Activated CD8-positive, alpha-beta memory T cell treated with anti-CD3 and anti-CD28 coated beads for 4 hours (primary cell): ENCODE data around the gene FBXO45.
"Not testable (repeated sequence)": the region's sequence is repeated elsewhere in the genome, so short reads cannot be mapped to it uniquely, and the experiment has no call there.

Experiments used
- DNase-seq, 2 donors: peaks; one replicate each; pipeline ENCODE4 v3.0.0-alpha.2; 2020; ENCODE audit warnings: low read depth in 2 of 2

FBXO45 gene, protein sequence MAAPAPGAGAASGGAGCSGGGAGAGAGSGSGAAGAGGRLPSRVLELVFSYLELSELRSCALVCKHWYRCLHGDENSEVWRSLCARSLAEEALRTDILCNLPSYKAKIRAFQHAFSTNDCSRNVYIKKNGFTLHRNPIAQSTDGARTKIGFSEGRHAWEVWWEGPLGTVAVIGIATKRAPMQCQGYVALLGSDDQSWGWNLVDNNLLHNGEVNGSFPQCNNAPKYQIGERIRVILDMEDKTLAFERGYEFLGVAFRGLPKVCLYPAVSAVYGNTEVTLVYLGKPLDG

DNA sequence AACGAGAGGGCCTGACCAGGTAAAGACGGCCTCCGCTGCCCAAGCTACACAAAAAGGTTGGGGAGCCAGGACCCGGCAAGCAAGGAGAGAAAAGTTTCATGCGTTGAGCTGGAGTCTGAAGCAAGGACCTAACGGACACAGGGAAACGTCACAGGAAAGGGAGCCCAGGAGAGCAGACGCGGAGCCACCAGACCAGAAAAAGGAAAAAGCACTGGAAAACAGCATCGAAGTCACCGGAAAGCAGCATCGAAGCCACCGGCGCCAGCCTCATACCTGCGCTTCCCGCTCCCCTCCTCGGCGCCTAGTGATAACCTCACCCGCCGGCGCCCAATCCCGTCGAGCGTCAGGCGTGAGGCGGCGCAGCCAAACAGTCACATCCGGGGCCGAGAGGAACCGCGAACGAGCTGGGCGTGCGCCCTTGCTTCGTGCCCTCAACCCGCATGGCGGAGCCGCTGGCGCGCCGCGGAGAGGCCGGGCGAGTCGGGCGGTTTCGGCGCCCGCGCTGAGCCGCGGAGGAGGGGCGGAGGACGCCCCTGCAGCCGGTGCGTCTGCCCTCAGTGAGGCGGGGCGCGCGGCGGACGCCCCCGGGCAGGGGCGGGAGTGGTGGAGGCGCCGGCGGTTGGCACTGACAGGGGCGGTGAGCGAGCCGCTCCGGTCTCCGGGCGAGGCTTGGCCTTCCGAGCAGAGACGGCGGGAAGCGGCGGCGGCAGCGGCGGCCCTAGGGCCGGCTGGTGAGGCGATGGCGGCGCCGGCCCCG is at the start of gene FBXO45, which contains the start of gene WDR53:
FBXO45 (plus strand) TSS at position 415 of the 757 bp plus-strand sequence; CDS start at position 740, 325 bp downstream.
WDR53 (minus strand) TSS at position 309 of the 757 bp plus-strand sequence. CDS start 7,079 bp downstream, outside the sequence.
- DNase-seq: peak; percentile 90 to 92

DNA sequence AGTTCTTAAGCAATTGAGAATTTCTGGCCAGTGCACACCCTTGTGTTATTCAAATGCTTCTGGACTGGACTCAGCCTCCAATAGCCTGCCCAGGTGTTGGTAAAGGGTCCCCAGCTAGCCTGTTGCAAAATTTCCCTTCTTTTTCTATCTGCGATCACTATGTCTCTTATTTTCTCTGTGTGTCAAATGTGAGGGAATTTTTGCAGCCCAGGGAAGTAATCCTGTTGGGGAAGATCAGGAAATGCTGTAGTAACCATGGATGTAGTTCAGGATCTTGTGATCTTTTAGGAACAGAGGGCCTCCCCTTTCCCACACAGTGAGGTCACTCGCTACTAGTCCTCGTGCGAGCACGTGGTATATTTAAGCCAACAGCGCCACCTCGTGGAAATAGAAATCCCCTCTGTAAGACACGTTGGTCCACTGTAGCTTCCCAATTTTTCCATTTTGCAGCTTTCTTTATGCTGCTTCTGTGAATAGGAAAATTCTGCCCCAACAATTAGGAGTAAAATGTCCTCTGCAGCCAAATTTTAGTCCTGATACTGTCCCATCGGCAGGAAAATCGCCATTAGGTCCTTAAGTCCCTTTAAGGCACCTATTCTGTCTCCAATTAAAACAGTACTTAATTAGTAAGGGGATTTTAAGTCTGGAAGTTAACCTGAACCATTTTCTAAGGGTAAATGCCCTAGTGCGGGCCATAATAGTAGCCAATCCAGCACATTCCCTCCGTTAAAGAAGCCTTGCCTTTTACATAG is 49.3 kb upstream of the FBXO45 start:
- DNase-seq: peak in 1 of 2 donors; percentile 28

GRCh38 chr3:196519718-196520082 is 48.8 kb upstream of the FBXO45 start:
- no peak for DNase-seq

DNA sequence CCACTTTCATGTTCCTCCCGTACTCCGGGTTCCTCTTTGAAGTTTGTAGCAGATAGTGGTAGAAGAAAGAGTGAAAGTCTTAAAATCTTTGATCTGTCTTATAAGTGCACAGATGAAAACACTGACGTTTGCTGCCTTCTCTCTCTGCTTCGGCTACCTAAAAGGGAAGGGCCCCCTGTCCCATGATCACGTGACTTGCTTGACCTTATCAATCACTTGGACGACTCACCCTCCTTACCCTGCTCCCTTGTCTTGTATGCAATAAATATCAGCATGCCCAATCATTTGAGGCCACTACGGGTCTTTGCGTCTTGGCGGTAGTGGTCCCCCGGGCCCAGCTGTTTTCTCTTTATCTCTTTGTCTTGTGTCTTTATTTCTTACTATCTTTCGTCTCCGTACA is 47.2 kb upstream of the FBXO45 start:
- not testable (repeated sequence) for DNase-seq

DNA sequence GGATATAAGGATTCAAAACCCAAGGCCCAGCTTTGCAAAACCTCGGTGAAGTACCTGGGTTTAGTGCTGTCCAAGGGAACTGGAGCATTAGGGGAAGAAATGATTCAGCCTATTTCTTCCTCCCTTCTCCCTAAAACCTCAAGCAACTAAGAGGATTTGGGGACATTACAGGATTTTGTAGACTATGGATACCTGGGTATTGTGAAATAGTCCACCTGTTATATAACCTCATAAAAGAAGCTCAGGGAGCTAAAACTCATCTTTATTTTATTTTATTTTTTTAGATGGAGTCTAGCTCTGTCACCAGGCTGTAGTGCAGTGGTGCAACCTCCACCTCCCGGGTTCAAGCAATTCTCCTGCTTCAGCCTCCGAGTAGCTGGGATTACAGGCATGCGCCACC is 44.6 kb upstream of the FBXO45 start:
- DNase-seq: no peak

DNA sequence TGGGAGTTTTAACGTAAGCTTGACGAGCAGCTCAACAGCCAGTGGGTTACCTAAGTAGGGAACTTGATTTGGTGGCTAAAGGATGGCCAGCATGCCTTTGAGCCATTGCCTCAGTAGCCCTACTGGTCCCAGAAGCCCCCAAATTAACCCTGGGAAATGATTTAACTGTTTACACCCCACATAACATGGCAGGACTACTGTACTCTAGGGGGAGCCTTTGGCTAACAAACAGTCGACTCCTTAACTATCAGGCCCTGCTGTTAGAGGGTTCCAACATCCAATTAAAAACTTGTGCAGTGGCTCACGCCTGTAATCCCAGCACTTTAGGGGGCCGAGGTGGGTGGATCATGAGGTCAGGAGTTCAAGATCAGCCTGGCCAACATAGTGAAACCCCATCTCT is 43.9 kb upstream of the FBXO45 start:
- no peak for DNase-seq

DNA sequence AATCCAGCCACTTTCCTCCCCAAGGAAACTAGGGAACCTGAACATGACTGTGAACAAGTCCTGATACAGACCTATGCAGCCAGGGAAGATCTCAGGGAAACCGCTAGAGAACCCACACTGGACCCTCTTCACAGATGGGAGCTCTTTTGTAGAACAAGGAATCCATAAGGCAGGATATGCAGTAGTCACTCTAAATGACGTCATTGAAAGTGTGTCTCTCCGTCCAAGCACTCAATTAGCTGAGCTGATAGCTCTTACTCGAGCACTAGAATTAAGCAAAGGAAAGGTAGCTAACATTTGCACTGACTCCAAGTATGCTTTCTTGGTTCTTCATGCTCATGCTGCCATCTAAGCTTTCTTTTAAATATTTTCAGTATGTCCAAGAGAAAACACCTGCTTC is 43.3 kb upstream of the FBXO45 start:
- no peak for DNase-seq

DNA sequence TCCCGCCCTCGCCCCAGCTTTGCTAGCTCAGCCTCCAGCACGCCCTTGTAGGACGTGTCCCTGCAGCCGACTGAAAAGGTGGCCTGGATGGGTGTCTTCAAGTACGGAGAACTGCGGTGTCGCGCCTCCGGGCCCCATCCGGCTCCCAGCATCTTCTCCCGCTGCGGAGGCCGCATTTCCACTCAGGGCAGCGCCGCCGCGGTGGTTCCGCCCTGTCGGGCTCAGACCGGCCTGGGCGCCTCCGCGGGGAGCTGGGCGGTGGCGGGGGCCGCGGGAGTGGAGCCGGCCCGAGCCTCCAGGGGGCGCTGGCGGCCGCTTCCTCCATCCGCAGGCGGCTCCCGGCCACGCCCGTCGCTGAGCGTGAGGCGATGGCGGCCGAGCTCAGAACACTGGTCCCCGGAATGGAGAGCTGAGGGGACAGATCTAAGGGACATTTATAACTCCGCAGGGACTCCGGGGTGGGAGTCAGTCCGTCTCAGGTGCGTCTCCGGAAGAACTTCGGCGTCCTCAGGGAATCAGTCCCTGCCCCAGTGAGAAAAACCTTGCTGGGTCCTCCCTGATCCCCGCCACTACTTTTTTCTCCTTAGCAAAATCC is 39.7 kb upstream of the FBXO45 start:
- DNase-seq: peak; percentile 48 to 56

GRCh38 chr3:196531418-196531817 is 37.0 kb upstream of the FBXO45 start:
- no peak for DNase-seq

DNA sequence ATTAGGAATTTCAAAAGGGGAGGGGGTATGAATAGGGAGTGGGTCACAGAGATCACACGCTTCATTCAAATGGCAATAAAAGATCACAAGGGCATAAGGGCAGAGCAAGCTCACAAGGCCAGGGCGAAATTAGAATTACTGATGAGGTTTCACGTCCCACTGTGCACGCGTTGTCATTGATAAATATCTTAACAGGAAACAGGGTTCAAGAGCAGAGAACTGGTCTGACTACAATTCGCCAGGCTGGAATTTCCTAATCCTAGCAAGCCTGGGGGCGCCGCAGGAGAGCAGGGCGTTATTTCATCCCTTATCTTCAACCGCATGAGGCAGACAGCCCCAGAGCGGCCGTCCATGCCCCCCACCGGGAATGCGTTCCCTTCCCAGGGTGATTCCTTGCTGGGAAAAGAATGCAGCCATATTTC is 35.2 kb upstream of the FBXO45 start:
- no peak for DNase-seq

DNA sequence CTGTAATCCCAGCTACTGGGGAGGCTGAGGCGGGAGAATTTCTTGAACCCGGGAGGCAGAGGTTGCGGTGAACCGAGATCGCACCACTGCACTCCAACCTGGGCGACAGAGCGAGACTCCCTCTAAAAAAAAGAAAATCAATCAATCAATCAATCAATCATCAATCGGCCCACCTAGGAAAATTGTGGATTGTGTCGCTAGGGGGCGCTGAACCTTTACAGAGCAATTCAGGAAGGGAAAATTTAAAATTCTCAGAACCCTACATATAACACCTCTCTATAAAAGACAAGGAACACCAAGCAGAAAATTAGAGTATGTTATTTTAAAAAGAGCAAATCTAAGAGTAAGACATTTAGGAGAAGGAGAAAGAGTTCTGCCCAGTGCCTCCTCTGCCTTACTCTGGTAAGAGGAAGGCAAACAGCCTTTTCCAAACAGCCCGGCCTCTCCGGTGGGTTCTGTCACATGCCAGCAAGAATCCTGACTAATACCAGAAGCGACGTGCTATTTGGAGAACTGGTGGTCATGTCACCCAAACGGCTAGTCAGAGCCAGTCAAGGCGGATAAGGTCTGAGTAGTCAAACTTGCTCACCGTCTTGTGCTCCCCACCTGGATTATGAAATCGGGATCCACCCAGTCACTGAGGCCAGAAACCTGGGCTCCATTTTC is 31.0 kb upstream of the FBXO45 start:
- peak; percentile 29 to 33 for DNase-seq

DNA sequence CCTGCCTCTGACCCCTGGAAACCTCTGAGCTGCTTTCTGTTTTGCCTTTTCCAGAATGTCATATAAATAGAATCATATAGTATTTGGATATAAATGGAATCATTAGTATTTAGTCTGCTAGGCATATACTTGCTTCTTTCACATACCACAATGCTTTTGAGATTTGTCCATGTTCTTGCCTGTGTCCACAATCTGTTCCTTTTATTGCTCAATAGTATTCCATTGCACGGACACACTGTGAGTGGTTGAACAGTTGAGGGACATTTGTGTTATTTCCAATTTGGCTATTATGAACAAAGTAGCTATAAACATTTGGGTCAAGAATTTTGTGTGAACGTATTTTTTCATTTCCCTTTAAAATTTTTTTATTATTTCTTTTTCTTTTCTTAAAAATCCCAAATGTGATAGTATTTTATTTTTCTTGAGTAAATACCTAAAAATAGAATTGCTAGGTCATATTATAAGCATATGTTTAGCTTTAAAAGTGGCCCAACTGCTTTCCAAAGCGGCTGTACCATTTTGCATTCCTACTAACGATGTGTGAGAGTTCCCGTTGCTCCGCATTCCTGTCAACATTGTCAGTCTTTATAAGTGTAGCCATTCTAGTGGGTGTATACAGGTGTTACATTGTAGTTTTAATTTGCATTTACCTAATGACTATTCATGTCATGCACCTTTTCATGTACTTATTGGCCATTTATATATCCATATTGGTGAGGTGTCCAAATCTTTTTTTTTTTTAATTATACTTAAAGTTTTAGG is 26.6 kb upstream of the FBXO45 start:
- no peak for DNase-seq

GRCh38 chr3:196544491-196544992 is 23.9 kb upstream of the FBXO45 start:
- no peak for DNase-seq

GRCh38 chr3:196546537-196546936 is 21.9 kb upstream of the FBXO45 start:
- DNase-seq: no peak

DNA sequence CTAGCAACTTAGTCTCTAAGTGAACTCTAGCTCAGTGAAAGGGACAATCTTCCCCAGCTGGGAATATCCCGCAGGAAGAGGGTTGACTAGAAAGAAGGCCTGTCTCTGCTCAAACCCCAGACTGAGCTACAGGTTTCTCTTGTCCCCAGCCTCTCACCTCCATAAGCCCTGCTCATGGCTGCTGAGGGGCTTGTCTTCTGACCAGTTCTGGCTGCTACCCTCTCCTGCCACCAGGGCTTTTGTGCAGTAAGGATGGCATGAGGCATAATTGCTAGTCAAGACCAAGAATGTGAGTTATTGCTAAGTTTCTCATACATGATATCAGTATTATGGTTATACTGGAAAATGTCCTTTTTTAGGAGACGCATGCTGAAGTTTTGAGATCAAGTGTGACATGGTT is 21.4 kb upstream of the FBXO45 start:
- DNase-seq: no peak

DNA sequence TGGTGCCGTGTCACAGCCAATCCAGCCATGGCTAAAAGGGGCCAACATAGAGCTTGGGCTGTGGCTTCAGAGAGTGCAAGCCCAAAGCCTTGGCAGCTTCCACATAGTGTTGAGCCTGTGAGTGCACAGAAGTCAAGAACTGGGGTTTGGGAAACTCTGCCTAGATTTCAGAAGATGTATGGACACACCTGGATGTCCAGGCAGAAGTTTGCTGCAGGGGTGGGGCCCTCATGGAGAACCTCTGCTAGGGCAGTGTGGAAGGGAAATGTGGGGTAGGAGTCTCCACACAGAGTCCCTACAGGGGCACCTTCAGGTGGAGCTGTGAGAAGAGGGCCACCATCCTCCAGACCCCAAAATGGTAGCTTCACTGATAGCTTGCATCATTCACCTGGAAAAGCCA is 19.1 kb upstream of the FBXO45 start:
- DNase-seq: not testable (repeated sequence)

- not testable (repeated sequence) for DNase-seq
Observed at GRCh38 chr3:196550172-196550571, 18.3 kb upstream of the FBXO45 start.

GRCh38 chr3:196552253-196552652 is 16.2 kb upstream of the FBXO45 start:
- DNase-seq: no peak

GRCh38 chr3:196553551-196553950 is 14.9 kb upstream of the FBXO45 start:
- no peak for DNase-seq

GRCh38 chr3:196554205-196554604 is 14.3 kb upstream of the FBXO45 start:
- DNase-seq: no peak
